ENCODE data around the gene LRP1B.

DNA sequence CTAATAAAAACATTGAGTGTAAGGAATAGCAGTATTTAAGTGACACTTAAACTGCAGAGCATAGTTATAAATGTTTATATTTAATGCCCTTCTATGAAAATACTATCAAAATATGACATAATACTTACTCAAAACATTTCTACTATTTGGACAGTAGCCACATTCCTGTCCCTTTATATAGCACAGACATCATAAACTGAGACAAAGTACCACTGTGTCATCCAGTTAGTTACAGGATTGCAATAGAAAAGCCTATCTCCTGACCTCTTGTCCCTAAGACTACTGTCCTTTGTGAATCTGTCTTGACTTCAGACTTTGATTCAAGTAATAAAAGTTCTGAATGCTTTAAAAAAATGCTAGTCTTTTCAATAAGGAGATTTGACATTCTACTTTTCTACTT lies 1822.1 kb downstream of the LRP1B start:
- TF ChIP-seq, protein P1, sequence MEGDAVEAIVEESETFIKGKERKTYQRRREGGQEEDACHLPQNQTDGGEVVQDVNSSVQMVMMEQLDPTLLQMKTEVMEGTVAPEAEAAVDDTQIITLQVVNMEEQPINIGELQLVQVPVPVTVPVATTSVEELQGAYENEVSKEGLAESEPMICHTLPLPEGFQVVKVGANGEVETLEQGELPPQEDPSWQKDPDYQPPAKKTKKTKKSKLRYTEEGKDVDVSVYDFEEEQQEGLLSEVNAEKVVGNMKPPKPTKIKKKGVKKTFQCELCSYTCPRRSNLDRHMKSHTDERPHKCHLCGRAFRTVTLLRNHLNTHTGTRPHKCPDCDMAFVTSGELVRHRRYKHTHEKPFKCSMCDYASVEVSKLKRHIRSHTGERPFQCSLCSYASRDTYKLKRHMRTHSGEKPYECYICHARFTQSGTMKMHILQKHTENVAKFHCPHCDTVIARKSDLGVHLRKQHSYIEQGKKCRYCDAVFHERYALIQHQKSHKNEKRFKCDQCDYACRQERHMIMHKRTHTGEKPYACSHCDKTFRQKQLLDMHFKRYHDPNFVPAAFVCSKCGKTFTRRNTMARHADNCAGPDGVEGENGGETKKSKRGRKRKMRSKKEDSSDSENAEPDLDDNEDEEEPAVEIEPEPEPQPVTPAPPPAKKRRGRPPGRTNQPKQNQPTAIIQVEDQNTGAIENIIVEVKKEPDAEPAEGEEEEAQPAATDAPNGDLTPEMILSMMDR (IDR thresholded peaks at IDR 0.05) = no peak
- no peak for TF ChIP-seq ZFX (IDR thresholded peaks at IDR 0.05; ENCODE audit: borderline replicate concordance)
